SIG-M5 treated with dmso at 0.1 percent for 504 hours (cell line): Measurements from ENCODE around the gene LRRFIP1.

Source experiments
- DNase-seq: peaks from one replicate; lab custom pipeline; 2025; ENCODE audit not compliant: unreplicated experiment; lab: John Stamatoyannopoulos, UW

LRRFIP1 gene

GRCh38 chr2:237616734-237617586 is 10.4 kb upstream of the LRRFIP1 start:
- no peak for DNase-seq

GRCh38 chr2:237617587-237617982 is 9.8 kb upstream of the LRRFIP1 start:
- DNase-seq = no peak

GRCh38 chr2:237618449-237618848 is 8.9 kb upstream of the LRRFIP1 start:
- DNase-seq = no peak

- no peak for DNase-seq
Observed at GRCh38 chr2:237623428-237624403, 3.7 kb upstream of the LRRFIP1 start.

- no peak for DNase-seq
Observed at GRCh38 chr2:237624565-237624964, 2.8 kb upstream of the LRRFIP1 start.

- no peak for DNase-seq
Observed at GRCh38 chr2:237625216-237625705, 2.1 kb upstream of the LRRFIP1 start.

GRCh38 chr2:237625777-237626176 is 1.6 kb upstream of the LRRFIP1 start:
- no peak for DNase-seq

GRCh38 chr2:237626813-237627440 is 460 bp upstream of the LRRFIP1 start:
- DNase-seq = no peak

- no peak for DNase-seq
Observed at GRCh38 chr2:237628247-237629187, 1.1 kb downstream of the LRRFIP1 start.

GRCh38 chr2:237629188-237629534 is 1.8 kb downstream of the LRRFIP1 start:
- DNase-seq = no peak

GRCh38 chr2:237629739-237630138 is 2.4 kb downstream of the LRRFIP1 start:
- no peak for DNase-seq

GRCh38 chr2:237630216-237631000 is 3.0 kb downstream of the LRRFIP1 start:
- DNase-seq = no peak

GRCh38 chr2:237631007-237631785 is 3.8 kb downstream of the LRRFIP1 start:
- DNase-seq = no peak

GRCh38 chr2:237631801-237632585 is 4.6 kb downstream of the LRRFIP1 start:
- no peak for DNase-seq

- DNase-seq = no peak
Observed at GRCh38 chr2:237633061-237633561, 5.7 kb downstream of the LRRFIP1 start.

GRCh38 chr2:237636578-237636977 is 9.2 kb downstream of the LRRFIP1 start:
- no peak for DNase-seq

GRCh38 chr2:237637429-237638135 is 10.2 kb downstream of the LRRFIP1 start:
- no peak for DNase-seq
